Measurements from ENCODE around the gene TCF7L2.

- TF ChIP-seq REST (IDR thresholded peaks at IDR 0.05; ENCODE audit: borderline replicate concordance): no peak
- TF ChIP-seq CTCF (IDR thresholded peaks at IDR 0.05; ENCODE audit: poor library complexity, severe bottlenecking): no peak
- no peak for TF ChIP-seq EP300 (conservative IDR thresholded peaks at IDR 0.05; ENCODE audit: poor library complexity, severe bottlenecking)
- no peak for TF ChIP-seq POLR2AphosphoS5 (IDR thresholded peaks at IDR 0.05)
- TF ChIP-seq SMC3 (conservative IDR thresholded peaks at IDR 0.05; ENCODE audit: poor library complexity): no peak
Measured at GRCh38 chr10:113094114-113094486, 144.1 kb downstream of the TCF7L2 start.
